ENCODE measurements around the gene IFNA5.

- TF ChIP-seq CTCF (IDR thresholded peaks at IDR 0.05; ENCODE audit: insufficient read depth, low read length, poor library complexity, severe bottlenecking) (no peak), EZH2phosphoT487 (conservative IDR thresholded peaks at IDR 0.05; ENCODE audit: low read length) (no peak)
These were observed 11.1 kb upstream of the IFNA5 start for GRCh38 chr9:21316032-21316842.

Data from SU-DHL-6 (cell line).